Lower lobe of right lung (tissue), 2 donors: ENCODE data around the gene HMCN2. TPM values are rescaled to one million over a fixed set of nuclear protein-coding genes. Genes with fewer than 3 reads are reported as not detected.

ENCODE experiments used
- ATAC-seq, 2 donors: fragments of 200-7000 bp; cut with Tn5 transposase; one replicate each; pipeline ENCODE4 v1.9.1; 2020 to 2022; ENCODE audit warnings: mild to moderate bottlenecking in 2 of 2, moderate library complexity in 2 of 2
- DNase-seq: peaks from one replicate; pipeline ENCODE4 v3.0.0-alpha.2; 2020
- H3K27ac ChIP-seq: fragments of 200-600 bp; one replicate; pipeline ENCODE4 v1.8.0; 2022
- H3K27me3 ChIP-seq: fragments of 200-600 bp; one replicate; pipeline ENCODE4 v1.8.0; 2022; ENCODE audit warnings: low read depth
- H3K36me3 ChIP-seq: fragments of 200-600 bp; one replicate; pipeline ENCODE4 v1.8.0; 2022; ENCODE audit warnings: mild to moderate bottlenecking
- H3K4me1 ChIP-seq: fragments of 200-600 bp; one replicate; pipeline ENCODE4 v1.8.0; 2022
- H3K4me3 ChIP-seq: fragments of 200-600 bp; one replicate; pipeline ENCODE4 v1.8.0; 2022; ENCODE audit warnings: mild to moderate bottlenecking
- H3K9me3 ChIP-seq: fragments of 200-600 bp; one replicate; pipeline ENCODE4 v1.8.0; 2022
- intact Hi-C: fragments of 100-400 bp; cut with DNase I; formaldehyde crosslinking; loops from one replicate; pipeline ENCODE4 v1.11.0; 2022
- total RNA-seq: library from RNA; stranded (reverse); fragmentation: NEBNext Ultra II Directional; extraction: Animal tissue kit (Norgen Biotek cat#: 25700); gene quantifications from one replicate; pipeline ENCODE4 v1.2.1, GENCODE V29; 2021
- TF ChIP-seq, protein P1 (sequence below): fragments of 200-600 bp; IDR thresholded peaks from one replicate; pipeline ENCODE4 v1.8.0; 2022; ENCODE audit warnings: antibody characterized with exemption, mild to moderate bottlenecking
- donor health status: DM: no; HTN: yes; CAD: no; lungs with severe emphysema.

Gene HMCN2
- total RNA-seq, 1 donor from 2014 or later: 4.7 TPM

DNA sequence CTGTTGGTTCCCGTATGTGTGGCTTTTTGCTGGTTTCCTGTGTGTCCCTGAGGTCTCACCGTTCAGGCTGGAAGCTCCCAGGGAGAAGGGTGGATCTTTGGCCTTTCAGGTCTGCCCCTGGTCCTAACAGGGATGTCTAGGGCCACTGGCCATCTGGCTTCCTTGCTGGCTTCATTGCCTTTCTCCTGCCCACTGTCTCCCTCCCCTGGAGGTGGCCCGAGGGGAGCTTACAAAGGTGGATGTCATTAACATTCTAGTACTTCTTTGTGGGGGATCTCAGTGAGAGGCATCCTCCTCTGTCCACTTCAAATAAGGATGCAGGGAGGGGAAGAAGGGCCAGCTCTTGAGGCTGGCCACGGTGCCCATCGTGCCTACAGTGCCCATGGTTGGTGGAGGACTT lies 35.2 kb downstream of the HMCN2 start:
- Histone ChIP-seq H3K9me3 (no peaks in the 10 kb centered on the region), H3K36me3 (no peaks in the 10 kb centered on the region), H3K27ac (no peak overlapping the region), H3K27me3 (peaks cover 6% of the 10 kb centered on the region), H3K4me1 (no peaks in the 10 kb centered on the region), H3K4me3 (no peak overlapping the region)
- intact Hi-C loops: no loop called here
- no peak for DNase-seq
- TF ChIP-seq, protein P1, sequence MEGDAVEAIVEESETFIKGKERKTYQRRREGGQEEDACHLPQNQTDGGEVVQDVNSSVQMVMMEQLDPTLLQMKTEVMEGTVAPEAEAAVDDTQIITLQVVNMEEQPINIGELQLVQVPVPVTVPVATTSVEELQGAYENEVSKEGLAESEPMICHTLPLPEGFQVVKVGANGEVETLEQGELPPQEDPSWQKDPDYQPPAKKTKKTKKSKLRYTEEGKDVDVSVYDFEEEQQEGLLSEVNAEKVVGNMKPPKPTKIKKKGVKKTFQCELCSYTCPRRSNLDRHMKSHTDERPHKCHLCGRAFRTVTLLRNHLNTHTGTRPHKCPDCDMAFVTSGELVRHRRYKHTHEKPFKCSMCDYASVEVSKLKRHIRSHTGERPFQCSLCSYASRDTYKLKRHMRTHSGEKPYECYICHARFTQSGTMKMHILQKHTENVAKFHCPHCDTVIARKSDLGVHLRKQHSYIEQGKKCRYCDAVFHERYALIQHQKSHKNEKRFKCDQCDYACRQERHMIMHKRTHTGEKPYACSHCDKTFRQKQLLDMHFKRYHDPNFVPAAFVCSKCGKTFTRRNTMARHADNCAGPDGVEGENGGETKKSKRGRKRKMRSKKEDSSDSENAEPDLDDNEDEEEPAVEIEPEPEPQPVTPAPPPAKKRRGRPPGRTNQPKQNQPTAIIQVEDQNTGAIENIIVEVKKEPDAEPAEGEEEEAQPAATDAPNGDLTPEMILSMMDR: no peak
- no peak for ATAC-seq

DNA sequence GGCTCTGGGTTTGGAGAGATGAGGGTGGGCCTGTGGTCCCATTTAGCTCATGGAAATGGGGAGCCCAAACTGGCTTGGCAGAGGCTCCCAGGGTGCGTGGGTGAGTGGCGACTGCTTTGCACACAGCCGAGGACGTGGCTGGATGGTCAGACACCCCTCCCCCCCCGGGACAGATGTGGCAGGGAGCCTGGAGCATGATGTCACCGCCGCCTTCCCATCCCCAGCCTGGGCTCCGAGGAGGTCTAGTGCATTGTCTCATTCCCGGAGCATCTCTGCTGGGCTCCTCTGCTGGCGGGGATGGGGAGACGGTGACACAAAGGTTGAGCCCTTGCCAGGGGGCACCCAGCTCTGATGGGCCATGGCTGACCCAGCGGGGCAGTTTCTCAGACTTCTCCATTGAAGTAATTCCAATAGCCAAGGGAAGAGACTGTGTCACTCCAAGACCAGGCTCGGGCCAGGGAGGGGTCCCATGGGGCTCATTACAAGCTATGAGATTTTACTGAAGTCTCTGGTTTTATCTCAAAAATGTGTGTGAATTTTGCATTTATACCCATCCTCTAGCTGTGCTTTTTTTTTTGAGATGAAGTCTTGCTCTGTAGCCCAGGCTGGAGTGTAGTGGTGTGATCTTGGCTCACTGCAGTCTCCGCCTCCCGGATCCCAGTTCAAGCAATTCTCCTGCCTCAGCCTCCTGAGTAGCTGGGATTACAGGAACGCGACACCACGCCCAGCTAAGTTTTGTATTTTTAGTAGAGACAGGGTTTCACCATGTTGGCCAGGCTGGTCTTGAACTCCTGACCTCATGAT lies 36.1 kb downstream of the HMCN2 start:
- intact Hi-C loops: no loop called here
- peaks cover 6% of the 10 kb centered on the region for H3K27me3 ChIP-seq
- no peaks in the 10 kb centered on the region for H3K4me1 ChIP-seq
- DNase-seq (no peak), ATAC-seq (peak; percentile 7 to 18)
- no peak overlapping the region for H3K27ac ChIP-seq
- TF ChIP-seq, protein P1: no peak
- H3K9me3 ChIP-seq: no peaks in the 10 kb centered on the region
- H3K36me3 ChIP-seq: no peaks in the 10 kb centered on the region
- no peak overlapping the region for H3K4me3 ChIP-seq

DNA sequence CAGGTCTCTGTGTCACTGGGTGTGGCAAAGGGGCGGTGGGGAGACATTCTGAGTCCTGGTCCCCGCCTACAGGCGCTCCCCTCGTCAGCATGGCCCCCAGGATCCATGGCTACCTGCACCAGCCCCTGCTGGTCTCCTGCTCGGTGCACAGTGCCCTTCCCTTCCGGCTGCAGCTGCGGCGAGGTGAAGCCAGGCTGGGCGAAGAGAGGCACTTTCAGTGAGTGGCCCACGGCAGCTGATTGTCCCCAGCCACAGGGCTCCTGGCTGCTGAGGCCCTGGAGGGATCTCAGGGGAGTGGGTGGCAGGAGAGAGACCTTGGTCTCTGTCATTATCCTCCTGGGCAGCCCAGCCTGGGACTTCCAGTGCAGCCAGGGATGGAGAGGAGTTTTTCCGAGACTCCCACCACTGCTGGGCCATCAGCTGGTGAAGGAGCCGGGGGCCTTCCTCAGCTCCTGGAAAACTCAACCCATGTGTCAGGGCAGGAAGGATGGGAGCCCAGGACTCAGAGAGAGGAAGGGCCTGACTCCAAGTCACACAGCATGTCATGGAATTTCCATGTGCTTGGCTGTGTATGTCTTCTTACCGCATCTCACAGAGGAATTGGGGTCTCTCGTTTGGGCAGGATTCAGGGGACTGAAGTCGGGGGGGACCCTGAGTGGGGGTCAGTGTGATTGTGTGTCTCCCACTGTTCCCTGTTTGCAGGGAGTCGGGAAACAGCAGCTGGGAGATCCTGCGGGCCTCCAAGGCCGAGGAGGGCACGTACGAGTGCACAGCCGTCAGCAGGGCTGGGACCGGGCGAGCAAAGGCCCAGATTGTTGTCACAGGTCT lies 37.4 kb downstream of the HMCN2 start:
- peaks cover 4% of the 10 kb centered on the region for H3K27me3 ChIP-seq
- no peak overlapping the region for H3K4me3 ChIP-seq
- intact Hi-C loops: no loop called here
- no peak for DNase-seq
- TF ChIP-seq, protein P1: no peak
- no peaks in the 10 kb centered on the region for H3K9me3 ChIP-seq
- H3K36me3 ChIP-seq: no peaks in the 10 kb centered on the region
- H3K27ac ChIP-seq: no peak overlapping the region
- ATAC-seq: no peak
- H3K4me1 ChIP-seq: no peaks in the 10 kb centered on the region

DNA sequence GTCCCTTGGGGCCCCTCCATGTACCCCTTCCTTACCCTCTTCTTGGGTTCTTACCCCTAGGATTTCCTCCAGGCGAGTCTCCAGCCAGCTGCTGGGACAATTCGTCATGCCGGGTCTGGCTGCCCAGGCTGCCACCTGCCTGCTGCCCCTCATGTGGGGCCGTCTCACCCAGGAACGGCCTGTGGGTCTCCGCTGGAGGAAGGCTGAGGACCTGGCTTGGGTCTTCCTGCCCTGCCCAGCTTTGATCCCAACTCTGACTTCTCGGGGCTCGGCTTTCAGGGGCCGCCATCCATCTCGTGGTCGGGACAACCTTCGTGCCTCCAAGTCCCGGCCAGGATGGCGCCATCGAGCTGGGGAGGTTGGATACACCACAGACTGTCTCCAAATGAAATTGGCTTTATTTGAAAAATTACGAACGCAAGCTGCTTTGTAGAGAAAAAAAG lies 38.1 kb downstream of the HMCN2 start:
- H3K27ac ChIP-seq: no peak overlapping the region
- no peaks in the 10 kb centered on the region for H3K4me1 ChIP-seq
- no peak for DNase-seq
- TF ChIP-seq, protein P1: no peak
- intact Hi-C loops: no loop called here
- H3K4me3 ChIP-seq: no peak overlapping the region
- H3K36me3 ChIP-seq: no peaks in the 10 kb centered on the region
- H3K9me3 ChIP-seq: no peaks in the 10 kb centered on the region
- H3K27me3 ChIP-seq: no peaks in the 10 kb centered on the region
- no peak for ATAC-seq

DNA sequence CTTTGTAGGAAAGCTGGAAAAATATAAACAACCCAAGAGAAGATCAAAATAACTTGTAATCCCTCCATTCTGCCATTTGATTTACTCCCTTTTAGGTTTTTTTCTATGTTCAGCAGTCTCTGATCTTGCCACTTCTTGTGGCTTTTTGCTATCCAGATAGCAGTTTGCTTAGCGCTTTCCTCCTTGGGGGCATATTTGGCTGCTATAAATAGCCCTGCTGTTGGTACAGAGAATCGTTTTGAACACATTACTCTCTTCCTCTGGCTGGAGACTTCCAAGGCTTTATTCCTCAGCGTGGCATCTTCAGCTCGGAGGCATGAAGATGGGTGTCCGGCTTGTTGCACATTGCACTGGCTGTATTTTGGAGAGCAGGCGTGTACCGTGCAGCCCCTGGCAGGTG lies 38.6 kb downstream of the HMCN2 start:
- Histone ChIP-seq H3K36me3 (no peaks in the 10 kb centered on the region), H3K27me3 (no peaks in the 10 kb centered on the region), H3K9me3 (no peaks in the 10 kb centered on the region), H3K4me1 (no peaks in the 10 kb centered on the region), H3K4me3 (no peak overlapping the region), H3K27ac (no peak overlapping the region)
- TF ChIP-seq, protein P1: no peak
- no peak for DNase-seq
- ATAC-seq: no peak
- intact Hi-C loops: no loop called here
